Measurements from ENCODE around the gene PPFIA2. TPM values are rescaled to one million over a fixed set of nuclear protein-coding genes. Genes with fewer than 3 reads are reported as not detected.

PPFIA2 gene
- total RNA-seq, 5 donors from 2014 or later (not counting 1 experiment from before 2014, with no cell fraction given): not detected

GRCh38 chr12:81573228-81573627 lies 185.9 kb downstream of the PPFIA2 start:
- ChIA-PET CTCF (no interaction called here), POLR2A (no interaction called here)
- no peaks in the 10 kb centered on the region for H3K27me3 Mint-ChIP-seq
- no peaks in the 10 kb centered on the region for H3K4me1 Mint-ChIP-seq
- Histone ChIP-seq H3K4me3 (ENCODE audit: control insufficient read depth in 1 of 2, extremely low read depth in 1 of 2, low read length in 1 of 2) (no peak overlapping the region), H3K27me3 (replicated peaks in 1 of 2; ENCODE audit: control insufficient read depth in 2 of 2, extremely low read depth in 1 of 2, insufficient read depth in 2 of 2, low read length in 1 of 2) (no peaks in the 10 kb centered on the region), H3K27ac (ENCODE audit: low read length) (no peak overlapping the region), H3K4me1 (ENCODE audit: control insufficient read depth in 1 of 2, extremely low read depth in 1 of 2, insufficient read depth in 2 of 2, low read length in 2 of 2) (no peaks in the 10 kb centered on the region), H3K36me3 (ENCODE audit: control insufficient read depth in 2 of 2, extremely low read depth in 1 of 2, insufficient read depth in 1 of 2, low read length in 1 of 2) (no peaks in the 10 kb centered on the region), H3K9me3 (no peaks in the 10 kb centered on the region)
- H3K9me3 Mint-ChIP-seq: no peaks in the 10 kb centered on the region
- H3K36me3 Mint-ChIP-seq: no peaks in the 10 kb centered on the region
- ATAC-seq (replicated peaks in 1 of 4) (no peak), DNase-seq (no peak)
- no peak overlapping the region for H3K4me3 Mint-ChIP-seq
- WGBS (ENCODE audit: insufficient coverage): no CpG with 5 or more reads among the region's 3 CpGs
- no peak overlapping the region for H3K27ac Mint-ChIP-seq

GRCh38 chr12:81572411-81572810 lies 186.7 kb downstream of the PPFIA2 start:
- Histone ChIP-seq H3K9me3 (no peaks in the 10 kb centered on the region), H3K27me3 (replicated peaks in 1 of 2; ENCODE audit: control insufficient read depth in 2 of 2, extremely low read depth in 1 of 2, insufficient read depth in 2 of 2, low read length in 1 of 2) (no peaks in the 10 kb centered on the region), H3K4me3 (ENCODE audit: control insufficient read depth in 1 of 2, extremely low read depth in 1 of 2, low read length in 1 of 2) (no peak overlapping the region), H3K4me1 (ENCODE audit: control insufficient read depth in 1 of 2, extremely low read depth in 1 of 2, insufficient read depth in 2 of 2, low read length in 2 of 2) (no peaks in the 10 kb centered on the region), H3K27ac (ENCODE audit: low read length) (no peak overlapping the region), H3K36me3 (ENCODE audit: control insufficient read depth in 2 of 2, extremely low read depth in 1 of 2, insufficient read depth in 1 of 2, low read length in 1 of 2) (no peaks in the 10 kb centered on the region)
- no peak overlapping the region for H3K27ac Mint-ChIP-seq
- WGBS (ENCODE audit: insufficient coverage): no CpG with 5 or more reads among the region's 1 CpG
- H3K4me3 Mint-ChIP-seq: no peak overlapping the region
- no peaks in the 10 kb centered on the region for H3K4me1 Mint-ChIP-seq
- H3K9me3 Mint-ChIP-seq: no peaks in the 10 kb centered on the region
- POLR2A ChIA-PET: no interaction called here
- no peaks in the 10 kb centered on the region for H3K27me3 Mint-ChIP-seq
- DNase-seq: no peak
- no peaks in the 10 kb centered on the region for H3K36me3 Mint-ChIP-seq
- CTCF ChIA-PET: no interaction called here
- no peak for ATAC-seq (replicated peaks in 1 of 4)

DNA sequence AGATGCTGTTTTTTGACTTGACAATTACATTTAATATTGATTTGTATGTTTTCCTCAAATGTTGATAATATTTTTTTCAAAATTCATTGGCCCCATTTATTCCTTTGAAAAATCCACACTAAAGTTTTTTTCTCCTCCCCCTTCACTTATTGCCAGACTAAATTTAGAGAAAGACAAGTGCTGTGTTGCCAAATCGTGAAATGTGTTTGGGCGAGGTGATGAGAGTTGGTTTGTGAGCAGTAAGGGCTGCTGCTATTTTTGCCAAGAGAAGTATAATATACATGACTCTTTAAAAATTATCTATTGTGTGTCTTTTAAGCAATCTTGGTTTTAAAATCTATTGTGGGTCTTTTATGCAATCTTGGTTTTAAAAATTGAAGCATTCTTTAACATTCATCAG lies 188.9 kb downstream of the PPFIA2 start:
- Mint-ChIP-seq H3K27me3 (no peaks in the 10 kb centered on the region), H3K9me3 (no peaks in the 10 kb centered on the region), H3K4me1 (no peaks in the 10 kb centered on the region), H3K36me3 (no peaks in the 10 kb centered on the region), H3K4me3 (no peak overlapping the region), H3K27ac (no peak overlapping the region)
- DNase-seq (no peak), ATAC-seq (replicated peaks in 1 of 4) (no peak)
- Histone ChIP-seq H3K27ac (ENCODE audit: low read length) (no peak overlapping the region), H3K9me3 (no peaks in the 10 kb centered on the region), H3K36me3 (ENCODE audit: control insufficient read depth in 2 of 2, extremely low read depth in 1 of 2, insufficient read depth in 1 of 2, low read length in 1 of 2) (no peaks in the 10 kb centered on the region), H3K27me3 (replicated peaks in 1 of 2; ENCODE audit: control insufficient read depth in 2 of 2, extremely low read depth in 1 of 2, insufficient read depth in 2 of 2, low read length in 1 of 2) (no peaks in the 10 kb centered on the region), H3K4me3 (ENCODE audit: control insufficient read depth in 1 of 2, extremely low read depth in 1 of 2, low read length in 1 of 2) (no peak overlapping the region), H3K4me1 (ENCODE audit: control insufficient read depth in 1 of 2, extremely low read depth in 1 of 2, insufficient read depth in 2 of 2, low read length in 2 of 2) (no peaks in the 10 kb centered on the region)
- ChIA-PET POLR2A (no interaction called here), CTCF (no interaction called here)
- no CpG with 5 or more reads among the region's 2 CpGs for WGBS (ENCODE audit: insufficient coverage)

- H3K4me3 Mint-ChIP-seq: no peak overlapping the region
- Histone ChIP-seq H3K36me3 (ENCODE audit: control insufficient read depth in 2 of 2, extremely low read depth in 1 of 2, insufficient read depth in 1 of 2, low read length in 1 of 2) (no peaks in the 10 kb centered on the region), H3K27me3 (replicated peaks in 1 of 2; ENCODE audit: control insufficient read depth in 2 of 2, extremely low read depth in 1 of 2, insufficient read depth in 2 of 2, low read length in 1 of 2) (no peaks in the 10 kb centered on the region), H3K4me1 (ENCODE audit: control insufficient read depth in 1 of 2, extremely low read depth in 1 of 2, insufficient read depth in 2 of 2, low read length in 2 of 2) (no peaks in the 10 kb centered on the region), H3K27ac (ENCODE audit: low read length) (no peak overlapping the region), H3K4me3 (ENCODE audit: control insufficient read depth in 1 of 2, extremely low read depth in 1 of 2, low read length in 1 of 2) (no peak overlapping the region), H3K9me3 (no peaks in the 10 kb centered on the region)
- ChIA-PET CTCF (interaction anchor here in 1 of 2 donors (0.6 kb wide), 1 partner anchor 99 kb away, joined by 4 read pairs; no protein-coding TSS in a partner anchor), POLR2A (no interaction called here)
- no peak overlapping the region for H3K27ac Mint-ChIP-seq
- H3K9me3 Mint-ChIP-seq: peaks cover 0 to 4% (median 2%) of the 10 kb centered on the region in 3 donors
- no peaks in the 10 kb centered on the region for H3K4me1 Mint-ChIP-seq
- DNase-seq (no peak), ATAC-seq (replicated peaks in 1 of 4) (no peak)
- WGBS (ENCODE audit: insufficient coverage): 100% methylated on average over 2 of the region's 2 CpGs
- no peaks in the 10 kb centered on the region for H3K36me3 Mint-ChIP-seq
- H3K27me3 Mint-ChIP-seq: no peaks in the 10 kb centered on the region
These were observed 194.9 kb downstream of the PPFIA2 start for GRCh38 chr12:81564237-81564636.

DNA sequence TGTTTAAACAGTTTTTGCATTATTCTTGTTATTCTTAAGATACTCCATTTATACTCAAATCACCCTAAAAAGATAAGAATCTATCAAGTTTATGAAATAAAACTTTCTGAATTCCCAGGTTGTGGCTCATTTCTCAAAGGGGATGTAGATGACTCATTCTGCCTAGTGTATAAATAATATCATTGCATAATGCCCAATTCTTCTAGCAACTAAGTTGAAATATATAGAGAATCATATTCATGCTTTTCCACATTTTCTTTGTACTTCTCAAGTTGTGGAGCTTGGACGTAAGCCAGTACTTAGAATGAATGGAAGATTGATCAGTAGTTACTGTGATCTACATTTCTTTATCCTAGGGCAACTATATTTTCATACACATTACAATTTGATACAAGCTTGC lies 201.1 kb downstream of the PPFIA2 start:
- no peaks in the 10 kb centered on the region for H3K36me3 Mint-ChIP-seq
- no peaks in the 10 kb centered on the region for H3K9me3 ChIP-seq
- H3K4me1 Mint-ChIP-seq: no peaks in the 10 kb centered on the region
- no peaks in the 10 kb centered on the region for H3K36me3 ChIP-seq (ENCODE audit: control insufficient read depth in 2 of 2, extremely low read depth in 1 of 2, insufficient read depth in 1 of 2, low read length in 1 of 2)
- peaks cover 0 to 4% (median 4%) of the 10 kb centered on the region in 3 donors for H3K9me3 Mint-ChIP-seq
- CTCF ChIA-PET: no interaction called here
- no peaks in the 10 kb centered on the region for H3K27me3 Mint-ChIP-seq
- no peak overlapping the region for H3K4me3 ChIP-seq (ENCODE audit: control insufficient read depth in 1 of 2, extremely low read depth in 1 of 2, low read length in 1 of 2)
- no peak overlapping the region for H3K4me3 Mint-ChIP-seq
- WGBS (ENCODE audit: insufficient coverage): no CpG with 5 or more reads among the region's 1 CpG
- POLR2A ChIA-PET: no interaction called here
- H3K27ac Mint-ChIP-seq: no peak overlapping the region
- no peak for ATAC-seq (replicated peaks in 1 of 4)
- H3K4me1 ChIP-seq (ENCODE audit: control insufficient read depth in 1 of 2, extremely low read depth in 1 of 2, insufficient read depth in 2 of 2, low read length in 2 of 2): no peaks in the 10 kb centered on the region
- DNase-seq: no peak
- no peak overlapping the region for H3K27ac ChIP-seq (ENCODE audit: low read length)
- no peaks in the 10 kb centered on the region for H3K27me3 ChIP-seq (replicated peaks in 1 of 2; ENCODE audit: control insufficient read depth in 2 of 2, extremely low read depth in 1 of 2, insufficient read depth in 2 of 2, low read length in 1 of 2)

GRCh38 chr12:81546811-81547210 lies 212.3 kb downstream of the PPFIA2 start:
- no peaks in the 10 kb centered on the region for H3K4me1 Mint-ChIP-seq
- no peaks in the 10 kb centered on the region for H3K9me3 ChIP-seq
- H3K27me3 ChIP-seq (replicated peaks in 1 of 2; ENCODE audit: control insufficient read depth in 2 of 2, extremely low read depth in 1 of 2, insufficient read depth in 2 of 2, low read length in 1 of 2): no peaks in the 10 kb centered on the region
- H3K27ac Mint-ChIP-seq: no peak overlapping the region
- DNase-seq (no peak), ATAC-seq (replicated peaks in 1 of 4) (no peak)
- ChIA-PET CTCF (no interaction called here), POLR2A (no interaction called here)
- H3K9me3 Mint-ChIP-seq: no peaks in the 10 kb centered on the region
- H3K4me3 Mint-ChIP-seq: no peak overlapping the region
- H3K36me3 ChIP-seq (ENCODE audit: control insufficient read depth in 2 of 2, extremely low read depth in 1 of 2, insufficient read depth in 1 of 2, low read length in 1 of 2): no peaks in the 10 kb centered on the region
- WGBS (ENCODE audit: insufficient coverage): 80% methylated on average over 1 of the region's 5 CpGs
- H3K27me3 Mint-ChIP-seq: no peaks in the 10 kb centered on the region
- no peak overlapping the region for H3K4me3 ChIP-seq (ENCODE audit: control insufficient read depth in 1 of 2, extremely low read depth in 1 of 2, low read length in 1 of 2)
- no peaks in the 10 kb centered on the region for H3K4me1 ChIP-seq (ENCODE audit: control insufficient read depth in 1 of 2, extremely low read depth in 1 of 2, insufficient read depth in 2 of 2, low read length in 2 of 2)
- no peaks in the 10 kb centered on the region for H3K36me3 Mint-ChIP-seq
- H3K27ac ChIP-seq (ENCODE audit: low read length): no peak overlapping the region

- POLR2A ChIA-PET: no interaction called here
- Mint-ChIP-seq H3K9me3 (peaks cover 0 to 4% (median 0%) of the 10 kb centered on the region in 3 donors), H3K36me3 (no peaks in the 10 kb centered on the region)
These were observed 215.5 kb downstream of the PPFIA2 start for GRCh38 chr12:81543621-81544139.

More at GRCh38 chr12:81543621-81544139, 215.5 kb downstream of the PPFIA2 start:
- Mint-ChIP-seq H3K4me1 (no peaks in the 10 kb centered on the region), H3K27me3 (no peaks in the 10 kb centered on the region), H3K27ac (no peak overlapping the region), H3K4me3 (no peak overlapping the region)
- Histone ChIP-seq H3K36me3 (ENCODE audit: control insufficient read depth in 2 of 2, extremely low read depth in 1 of 2, insufficient read depth in 1 of 2, low read length in 1 of 2) (no peaks in the 10 kb centered on the region), H3K9me3 (no peaks in the 10 kb centered on the region), H3K4me3 (ENCODE audit: control insufficient read depth in 1 of 2, extremely low read depth in 1 of 2, low read length in 1 of 2) (no peak overlapping the region), H3K27ac (ENCODE audit: low read length) (no peak overlapping the region), H3K27me3 (replicated peaks in 1 of 2; ENCODE audit: control insufficient read depth in 2 of 2, extremely low read depth in 1 of 2, insufficient read depth in 2 of 2, low read length in 1 of 2) (no peaks in the 10 kb centered on the region), H3K4me1 (ENCODE audit: control insufficient read depth in 1 of 2, extremely low read depth in 1 of 2, insufficient read depth in 2 of 2, low read length in 2 of 2) (no peaks in the 10 kb centered on the region)
- no peak for DNase-seq
- WGBS (ENCODE audit: insufficient coverage): no CpG with 5 or more reads among the region's 4 CpGs
- ATAC-seq (replicated peaks in 1 of 4): no peak
- CTCF ChIA-PET: no interaction called here
